Measurements from ENCODE around the gene SYTL4.

Gene SYTL4

GRCh38 chrX:100643212-100643611 lies 88.7 kb downstream of the SYTL4 start:
- Histone ChIP-seq H3K36me3 (ENCODE audit: control insufficient read depth in 4 of 4, insufficient read depth in 4 of 4, low read length in 3 of 4) (no peaks in the 10 kb centered on the region), H3K27me3 (replicated peaks in 2 of 5; ENCODE audit: control insufficient read depth in 4 of 5, insufficient read depth in 5 of 5, low read length in 4 of 5) (peaks cover 2 to 48% (median 14%) of the 10 kb centered on the region in 5 experiments), H3K4me1 (ENCODE audit: control extremely low read depth in 1 of 4, control insufficient read depth in 4 of 4, insufficient read depth in 4 of 4, low read length in 3 of 4) (no peaks in the 10 kb centered on the region), H3K27ac (ENCODE audit: insufficient read depth in 1 of 2, low read depth in 1 of 2, low read length in 2 of 2, poor library complexity in 1 of 2, severe bottlenecking in 2 of 2) (no peak overlapping the region), H3K4me3 (ENCODE audit: control insufficient read depth in 1 of 7, extremely low read depth in 1 of 7, insufficient read depth in 4 of 7, low read depth in 2 of 7, low read length in 6 of 7) (no peak overlapping the region), H3K9me3 (ENCODE audit: control extremely low read depth in 1 of 5, control insufficient read depth in 4 of 5, insufficient read depth in 2 of 5, low read depth in 1 of 5, low read length in 4 of 5) (no peaks in the 10 kb centered on the region)
- CTCF ChIA-PET = interaction anchor here (1.1 to 1.4 kb wide), 3 partner anchors 11 to 28 kb away, joined by 3 to 4 read pairs (median 4); no protein-coding TSS in a partner anchor
- POLR2A ChIA-PET = no interaction called here
- DNase-seq = no peak
- WGBS (ENCODE audit: insufficient coverage) = 94% methylated on average over 10 of the region's 11 CpGs

- H3K27ac ChIP-seq (ENCODE audit: insufficient read depth in 1 of 2, low read depth in 1 of 2, low read length in 2 of 2, poor library complexity in 1 of 2, severe bottlenecking in 2 of 2) = no peak overlapping the region
- peaks cover 2 to 51% (median 18%) of the 10 kb centered on the region in 5 experiments for H3K27me3 ChIP-seq (replicated peaks in 2 of 5; ENCODE audit: control insufficient read depth in 4 of 5, insufficient read depth in 5 of 5, low read length in 4 of 5)
- H3K4me3 ChIP-seq (ENCODE audit: control insufficient read depth in 1 of 7, extremely low read depth in 1 of 7, insufficient read depth in 4 of 7, low read depth in 2 of 7, low read length in 6 of 7) = no peak overlapping the region
- no peaks in the 10 kb centered on the region for H3K36me3 ChIP-seq (ENCODE audit: control insufficient read depth in 4 of 4, insufficient read depth in 4 of 4, low read length in 3 of 4)
- WGBS (ENCODE audit: insufficient coverage) = 90% methylated on average over 1 of the region's 3 CpGs
- no peak for DNase-seq
- CTCF ChIA-PET = interaction anchor here (1.0 to 1.4 kb wide), 3 partner anchors 13 to 32 kb away, joined by 3 to 6 read pairs (median 4); no protein-coding TSS in a partner anchor
- POLR2A ChIA-PET = no interaction called here
- peaks cover 0 to 3% (median 0%) of the 10 kb centered on the region in 4 experiments for H3K4me1 ChIP-seq (ENCODE audit: control extremely low read depth in 1 of 4, control insufficient read depth in 4 of 4, insufficient read depth in 4 of 4, low read length in 3 of 4)
- H3K9me3 ChIP-seq (ENCODE audit: control extremely low read depth in 1 of 5, control insufficient read depth in 4 of 5, insufficient read depth in 2 of 5, low read depth in 1 of 5, low read length in 4 of 5) = no peaks in the 10 kb centered on the region
Observed at GRCh38 chrX:100642290-100642689, 89.6 kb downstream of the SYTL4 start.

GRCh38 chrX:100636321-100636991 lies 95.5 kb downstream of the SYTL4 start, which contains the start of gene TSPAN6:
TSPAN6 (minus strand) TSS chrX:100636806; CDS start chrX:100636694, 112 bp downstream.
- peaks cover 2 to 65% (median 31%) of the 10 kb centered on the region in 5 experiments for H3K27me3 ChIP-seq (replicated peaks in 2 of 5; ENCODE audit: control insufficient read depth in 4 of 5, insufficient read depth in 5 of 5, low read length in 4 of 5)
- peak within 1 kb of the TSS in 6 of 7 experiments; percentile 19 to 63 (median 42) for H3K4me3 ChIP-seq (ENCODE audit: control insufficient read depth in 1 of 7, extremely low read depth in 1 of 7, insufficient read depth in 4 of 7, low read depth in 2 of 7, low read length in 6 of 7)
- no peaks in the 10 kb centered on the region for H3K9me3 ChIP-seq (ENCODE audit: control extremely low read depth in 1 of 5, control insufficient read depth in 4 of 5, insufficient read depth in 2 of 5, low read depth in 1 of 5, low read length in 4 of 5)
- POLR2A ChIA-PET = no interaction called here
- WGBS (ENCODE audit: insufficient coverage) = 40% methylated on average over 41 of the region's 51 CpGs
- H3K4me1 ChIP-seq (ENCODE audit: control extremely low read depth in 1 of 4, control insufficient read depth in 4 of 4, insufficient read depth in 4 of 4, low read length in 3 of 4) = peaks cover 0 to 7% (median 0%) of the 10 kb centered on the region in 4 experiments
- no peak within 1 kb of the TSS for H3K27ac ChIP-seq (ENCODE audit: insufficient read depth in 1 of 2, low read depth in 1 of 2, low read length in 2 of 2, poor library complexity in 1 of 2, severe bottlenecking in 2 of 2)
- CTCF ChIA-PET = interaction anchor here (0.9 to 1.5 kb wide), 3 partner anchors 11 to 21 kb away, joined by 3 to 4 read pairs (median 3); no protein-coding TSS in a partner anchor
- peaks cover 0 to 2% (median 0%) of the 10 kb centered on the region in 4 experiments for H3K36me3 ChIP-seq (ENCODE audit: control insufficient read depth in 4 of 4, insufficient read depth in 4 of 4, low read length in 3 of 4)
- peak; percentile 42 to 64 (median 61) for DNase-seq

- WGBS (ENCODE audit: insufficient coverage) = 73% methylated on average over 6 of the region's 8 CpGs
- no peak overlapping the region for H3K27ac ChIP-seq (ENCODE audit: insufficient read depth in 1 of 2, low read depth in 1 of 2, low read length in 2 of 2, poor library complexity in 1 of 2, severe bottlenecking in 2 of 2)
Observed at GRCh38 chrX:100635989-100636320, 96.0 kb downstream of the SYTL4 start.

GRCh38 chrX:100635040-100635439 lies 96.9 kb downstream of the SYTL4 start:
- POLR2A ChIA-PET = no interaction called here
- no peak overlapping the region for H3K4me3 ChIP-seq (ENCODE audit: control insufficient read depth in 1 of 7, extremely low read depth in 1 of 7, insufficient read depth in 4 of 7, low read depth in 2 of 7, low read length in 6 of 7)
- CTCF ChIA-PET = no interaction called here

More at GRCh38 chrX:100635989-100636320, 96.0 kb downstream of the SYTL4 start:
- CTCF ChIA-PET = no interaction called here
- DNase-seq = no peak
- Histone ChIP-seq H3K36me3 (ENCODE audit: control insufficient read depth in 4 of 4, insufficient read depth in 4 of 4, low read length in 3 of 4) (peaks cover 0 to 2% (median 0%) of the 10 kb centered on the region in 4 experiments), H3K4me3 (ENCODE audit: control insufficient read depth in 1 of 7, extremely low read depth in 1 of 7, insufficient read depth in 4 of 7, low read depth in 2 of 7, low read length in 6 of 7) (peak overlapping the region in 2 of 7 experiments; percentile 19 to 63), H3K4me1 (ENCODE audit: control extremely low read depth in 1 of 4, control insufficient read depth in 4 of 4, insufficient read depth in 4 of 4, low read length in 3 of 4) (peaks cover 0 to 7% (median 0%) of the 10 kb centered on the region in 4 experiments), H3K27me3 (replicated peaks in 2 of 5; ENCODE audit: control insufficient read depth in 4 of 5, insufficient read depth in 5 of 5, low read length in 4 of 5) (peaks cover 2 to 67% (median 33%) of the 10 kb centered on the region in 5 experiments), H3K9me3 (ENCODE audit: control extremely low read depth in 1 of 5, control insufficient read depth in 4 of 5, insufficient read depth in 2 of 5, low read depth in 1 of 5, low read length in 4 of 5) (no peaks in the 10 kb centered on the region)
- POLR2A ChIA-PET = no interaction called here

GRCh38 chrX:100625985-100626491 lies 105.9 kb downstream of the SYTL4 start:
- Histone ChIP-seq H3K27ac (ENCODE audit: insufficient read depth in 1 of 2, low read depth in 1 of 2, low read length in 2 of 2, poor library complexity in 1 of 2, severe bottlenecking in 2 of 2) (no peak overlapping the region), H3K9me3 (ENCODE audit: control extremely low read depth in 1 of 5, control insufficient read depth in 4 of 5, insufficient read depth in 2 of 5, low read depth in 1 of 5, low read length in 4 of 5) (no peaks in the 10 kb centered on the region), H3K4me3 (ENCODE audit: control insufficient read depth in 1 of 7, extremely low read depth in 1 of 7, insufficient read depth in 4 of 7, low read depth in 2 of 7, low read length in 6 of 7) (no peak overlapping the region), H3K4me1 (ENCODE audit: control extremely low read depth in 1 of 4, control insufficient read depth in 4 of 4, insufficient read depth in 4 of 4, low read length in 3 of 4) (peaks cover 8 to 15% (median 9%) of the 10 kb centered on the region in 4 experiments), H3K36me3 (ENCODE audit: control insufficient read depth in 4 of 4, insufficient read depth in 4 of 4, low read length in 3 of 4) (no peaks in the 10 kb centered on the region), H3K27me3 (replicated peaks in 2 of 5; ENCODE audit: control insufficient read depth in 4 of 5, insufficient read depth in 5 of 5, low read length in 4 of 5) (peaks cover 0 to 41% (median 29%) of the 10 kb centered on the region in 5 experiments)
- DNase-seq = peak; percentile 67 to 93 (median 90)
- ChIA-PET CTCF (interaction anchor here (0.7 kb wide), 1 partner anchor 11 kb away, joined by 3 read pairs; no protein-coding TSS in a partner anchor), POLR2A (no interaction called here)
- no CpG with 5 or more reads among the region's 5 CpGs for WGBS (ENCODE audit: insufficient coverage)

More at GRCh38 chrX:100635040-100635439, 96.9 kb downstream of the SYTL4 start:
- 100% methylated on average over 3 of the region's 5 CpGs for WGBS (ENCODE audit: insufficient coverage)
- peaks cover 0 to 2% (median 0%) of the 10 kb centered on the region in 4 experiments for H3K36me3 ChIP-seq (ENCODE audit: control insufficient read depth in 4 of 4, insufficient read depth in 4 of 4, low read length in 3 of 4)
- no peak overlapping the region for H3K27ac ChIP-seq (ENCODE audit: insufficient read depth in 1 of 2, low read depth in 1 of 2, low read length in 2 of 2, poor library complexity in 1 of 2, severe bottlenecking in 2 of 2)
- peaks cover 4 to 68% (median 35%) of the 10 kb centered on the region in 5 experiments for H3K27me3 ChIP-seq (replicated peaks in 2 of 5; ENCODE audit: control insufficient read depth in 4 of 5, insufficient read depth in 5 of 5, low read length in 4 of 5)
- H3K9me3 ChIP-seq (ENCODE audit: control extremely low read depth in 1 of 5, control insufficient read depth in 4 of 5, insufficient read depth in 2 of 5, low read depth in 1 of 5, low read length in 4 of 5) = no peaks in the 10 kb centered on the region
- H3K4me1 ChIP-seq (ENCODE audit: control extremely low read depth in 1 of 4, control insufficient read depth in 4 of 4, insufficient read depth in 4 of 4, low read length in 3 of 4) = peaks cover 0 to 7% (median 0%) of the 10 kb centered on the region in 4 experiments
- DNase-seq = no peak
